IMR-90 (cell line): ENCODE results near the gene PARL.

Experiments
- CEBPB ChIP-seq: IDR thresholded peaks from 2 replicates; pipeline ENCODE4 v1.6.1; 2012; ENCODE audit warnings: low read depth, low read length, improper control_type of control experiment
- FOS ChIP-seq: fragments of 150-350 bp; IDR thresholded peaks from 2 replicates; pipeline ENCODE4 v1.6.1; 2016; ENCODE audit warnings: low read depth, low read length
- MXI1 ChIP-seq: IDR thresholded peaks from 2 replicates; pipeline ENCODE4 v1.6.1; 2012; ENCODE audit warnings: low read depth, mild to moderate bottlenecking, low read length, moderate library complexity, borderline replicate concordance
- POLR2A ChIP-seq: IDR thresholded peaks from 2 replicates; pipeline ENCODE4 v1.6.1; 2012; ENCODE audit warnings: mild to moderate bottlenecking, low read depth, low read length
- RAD21 ChIP-seq: IDR thresholded peaks from 2 replicates; pipeline ENCODE4 v1.6.1; 2012; ENCODE audit warnings: low read length, improper control_type of control experiment
- RCOR1 ChIP-seq: IDR thresholded peaks from 2 replicates; pipeline ENCODE4 v1.6.1; 2012; ENCODE audit warnings: mild to moderate bottlenecking, low read length, improper control_type of control experiment; ENCODE audit not compliant: insufficient replicate concordance
- RFX5 ChIP-seq: IDR thresholded peaks from 2 replicates; pipeline ENCODE4 v1.8.0; 2012; ENCODE audit warnings: low read depth, mild to moderate bottlenecking, low read length, moderate library complexity
- SMC3 ChIP-seq: fragments of 150-350 bp; IDR thresholded peaks from 2 replicates; pipeline ENCODE4 v1.6.1; 2016; ENCODE audit warnings: low read depth, mild to moderate bottlenecking, antibody characterized with exemption, low read length, moderate library complexity
- TF ChIP-seq, protein P1 (sequence below): conservative IDR thresholded peaks from 2 replicates; pipeline ENCODE4 v1.5.1; 2012; ENCODE audit warnings: mild to moderate bottlenecking, low read depth, low read length, improper control_type of control experiment
- TF ChIP-seq, protein P2 (sequence below): fragments of 150-350 bp; IDR thresholded peaks from 2 replicates; pipeline ENCODE4 v1.6.1; 2017; ENCODE audit warnings: mild to moderate bottlenecking, antibody characterized with exemption, low read length, low read depth

DNA sequence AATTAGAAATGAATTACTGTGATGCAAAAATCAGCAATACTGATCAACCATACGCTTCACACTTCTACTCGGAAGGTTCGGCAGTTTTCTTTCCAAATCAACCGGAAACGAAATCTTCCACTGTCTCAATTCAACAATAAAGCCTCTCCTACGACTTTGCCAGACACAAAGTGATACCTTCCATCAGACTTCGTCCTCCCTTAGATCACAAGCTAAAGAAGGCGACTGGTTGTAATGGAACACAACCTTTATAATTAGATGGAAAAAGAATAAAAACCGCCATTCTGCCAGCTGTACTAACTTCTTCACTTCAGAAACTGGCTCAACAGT, 618 bp downstream of the PARL start:
- TF ChIP-seq RAD21 (no peak), CEBPB (no peak), POLR2A (no peak), RCOR1 (no peak), MXI1 (no peak), FOS (no peak), SMC3 (no peak), RFX5 (no peak)
- TF ChIP-seq, protein P1, sequence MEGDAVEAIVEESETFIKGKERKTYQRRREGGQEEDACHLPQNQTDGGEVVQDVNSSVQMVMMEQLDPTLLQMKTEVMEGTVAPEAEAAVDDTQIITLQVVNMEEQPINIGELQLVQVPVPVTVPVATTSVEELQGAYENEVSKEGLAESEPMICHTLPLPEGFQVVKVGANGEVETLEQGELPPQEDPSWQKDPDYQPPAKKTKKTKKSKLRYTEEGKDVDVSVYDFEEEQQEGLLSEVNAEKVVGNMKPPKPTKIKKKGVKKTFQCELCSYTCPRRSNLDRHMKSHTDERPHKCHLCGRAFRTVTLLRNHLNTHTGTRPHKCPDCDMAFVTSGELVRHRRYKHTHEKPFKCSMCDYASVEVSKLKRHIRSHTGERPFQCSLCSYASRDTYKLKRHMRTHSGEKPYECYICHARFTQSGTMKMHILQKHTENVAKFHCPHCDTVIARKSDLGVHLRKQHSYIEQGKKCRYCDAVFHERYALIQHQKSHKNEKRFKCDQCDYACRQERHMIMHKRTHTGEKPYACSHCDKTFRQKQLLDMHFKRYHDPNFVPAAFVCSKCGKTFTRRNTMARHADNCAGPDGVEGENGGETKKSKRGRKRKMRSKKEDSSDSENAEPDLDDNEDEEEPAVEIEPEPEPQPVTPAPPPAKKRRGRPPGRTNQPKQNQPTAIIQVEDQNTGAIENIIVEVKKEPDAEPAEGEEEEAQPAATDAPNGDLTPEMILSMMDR, result 0 out of 2 replicates have a peak, but pooled peaks have one; percentile 2
- TF ChIP-seq, protein P2, sequence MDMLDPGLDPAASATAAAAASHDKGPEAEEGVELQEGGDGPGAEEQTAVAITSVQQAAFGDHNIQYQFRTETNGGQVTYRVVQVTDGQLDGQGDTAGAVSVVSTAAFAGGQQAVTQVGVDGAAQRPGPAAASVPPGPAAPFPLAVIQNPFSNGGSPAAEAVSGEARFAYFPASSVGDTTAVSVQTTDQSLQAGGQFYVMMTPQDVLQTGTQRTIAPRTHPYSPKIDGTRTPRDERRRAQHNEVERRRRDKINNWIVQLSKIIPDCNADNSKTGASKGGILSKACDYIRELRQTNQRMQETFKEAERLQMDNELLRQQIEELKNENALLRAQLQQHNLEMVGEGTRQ, result 0 out of 2 replicates have a peak, but pooled peaks have one; percentile 11
